Stimulated activated CD4-positive, alpha-beta T cell treated with anti-CD3 and anti-CD28 coated beads, Interleukin-12 subunit alpha, Interleukin-12 subunit beta, amount 100 ng/mL, for 48 hours (primary cell): Measurements from ENCODE around the gene CCBE1.

ENCODE experiments used
- DNase-seq, 3 donors: peaks; one replicate each; pipeline ENCODE4 v3.0.0-alpha.2; 2020; ENCODE audit warnings: low read depth in 2 of 3, low spot score in 1 of 3

The CCBE1 gene

DNA sequence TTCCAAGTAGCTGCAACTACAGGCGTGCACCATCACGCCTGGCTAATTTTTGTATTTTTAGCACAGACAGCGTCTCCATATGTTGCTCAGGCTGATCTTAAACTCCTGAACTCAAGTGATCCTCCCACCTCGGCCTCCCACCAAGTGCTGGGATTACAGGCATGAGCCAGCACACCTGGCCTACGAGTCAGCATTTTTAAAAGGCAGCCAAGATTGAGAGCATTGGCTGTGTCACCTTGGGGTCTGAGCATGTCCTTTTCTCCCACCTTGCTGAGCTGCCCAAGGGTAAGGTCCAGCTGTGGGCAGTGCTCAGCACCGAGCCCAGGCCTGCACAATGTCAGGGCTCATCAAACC lies 195.3 kb downstream of the CCBE1 start:
- DNase-seq: no peak

DNA sequence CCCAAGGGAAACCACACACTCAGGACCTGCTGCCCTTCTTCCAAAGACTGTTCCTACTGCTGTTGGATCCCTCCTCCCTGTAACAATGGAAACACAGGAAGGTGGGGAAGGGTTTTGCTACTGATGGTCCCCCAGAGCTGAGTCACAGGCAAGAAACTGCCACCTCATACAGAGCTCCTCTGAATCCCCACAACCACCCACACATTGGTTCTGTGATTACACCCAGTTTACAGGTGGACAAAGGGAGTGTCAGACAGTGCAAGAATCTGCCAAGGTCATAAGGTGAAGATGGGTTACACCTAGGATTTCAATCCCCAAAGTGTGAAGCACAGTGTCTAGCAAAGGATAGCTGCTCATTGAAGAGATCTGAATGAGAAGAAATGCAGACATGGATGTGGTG lies 196.5 kb downstream of the CCBE1 start:
- no peak for DNase-seq

DNA sequence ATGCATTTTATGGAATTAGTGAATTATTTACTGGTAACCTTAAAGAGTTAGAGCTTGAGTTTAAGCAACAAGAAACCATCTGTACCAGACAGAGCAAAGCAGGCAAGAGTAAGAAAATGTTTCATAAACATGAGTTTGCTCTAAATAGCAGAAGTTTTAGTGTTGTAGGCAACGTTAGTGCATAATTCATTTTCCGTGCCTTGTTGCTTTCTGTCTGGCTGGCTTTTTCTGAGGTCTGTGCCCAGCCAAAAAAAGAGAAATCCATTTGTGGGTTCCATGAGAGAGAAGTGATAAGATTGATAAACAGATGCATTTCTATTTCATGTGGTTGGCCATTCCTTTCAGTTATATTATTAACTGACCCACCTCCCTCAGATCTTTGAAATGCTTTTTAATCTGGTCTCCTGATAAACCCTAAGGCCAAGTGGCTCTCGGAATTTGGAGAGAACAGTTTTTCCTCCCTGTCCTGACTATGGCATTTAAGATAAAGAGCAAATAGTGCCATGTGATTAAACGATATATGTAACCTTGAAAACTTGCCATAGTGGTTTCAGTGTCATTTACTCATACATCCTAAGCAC lies 198.6 kb downstream of the CCBE1 start:
- no peak for DNase-seq

DNA sequence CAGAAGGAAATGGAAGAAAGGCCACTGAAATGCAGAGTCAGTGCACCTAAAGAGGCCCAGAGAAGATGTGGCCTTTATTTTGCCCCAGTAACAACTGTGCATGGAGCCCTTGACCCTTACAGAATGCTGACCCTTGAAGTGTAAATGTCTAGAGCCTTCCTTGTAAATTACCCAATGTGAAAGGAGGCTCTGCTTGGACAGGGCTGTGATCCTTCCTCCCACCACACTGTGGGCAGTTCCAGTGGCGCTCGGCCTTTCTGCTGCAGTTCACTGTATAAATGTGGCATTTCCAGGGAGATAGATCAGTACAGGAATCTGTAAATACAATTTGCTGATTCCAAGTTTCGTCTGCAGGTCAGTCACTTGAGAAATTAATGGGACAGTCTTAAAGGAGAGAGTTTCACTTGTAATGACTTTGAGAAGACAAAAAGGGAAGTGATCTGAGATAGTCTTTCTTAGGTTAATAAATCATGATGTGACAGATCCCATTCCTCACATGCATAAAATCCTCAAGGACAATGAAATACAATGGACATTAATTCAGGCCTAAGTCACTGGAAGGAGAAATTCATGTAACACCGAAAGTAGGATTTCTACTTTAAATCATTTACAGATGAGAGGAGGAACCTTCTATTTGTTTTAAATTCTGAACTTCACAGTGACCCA lies 204.3 kb downstream of the CCBE1 start:
- no peak for DNase-seq

DNA sequence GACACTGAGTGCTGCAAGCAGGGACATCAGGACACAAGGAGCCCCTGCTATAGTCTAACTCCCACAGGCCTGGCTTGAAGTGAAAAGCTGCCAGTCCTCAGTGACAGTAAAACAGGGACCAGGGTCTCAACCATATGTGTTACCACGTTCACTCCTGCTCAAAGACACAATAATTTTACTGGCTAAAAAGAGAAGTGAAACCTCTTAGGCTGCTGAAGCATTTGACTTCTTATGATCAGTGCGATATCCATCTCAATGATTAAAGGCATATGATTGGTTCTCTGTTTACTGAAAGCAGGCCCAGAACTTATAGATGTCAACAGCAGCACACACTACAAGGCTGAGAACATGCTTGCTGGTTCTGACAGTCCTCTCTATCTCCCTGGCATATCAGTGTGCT lies 208.3 kb downstream of the CCBE1 start:
- no peak for DNase-seq

DNA sequence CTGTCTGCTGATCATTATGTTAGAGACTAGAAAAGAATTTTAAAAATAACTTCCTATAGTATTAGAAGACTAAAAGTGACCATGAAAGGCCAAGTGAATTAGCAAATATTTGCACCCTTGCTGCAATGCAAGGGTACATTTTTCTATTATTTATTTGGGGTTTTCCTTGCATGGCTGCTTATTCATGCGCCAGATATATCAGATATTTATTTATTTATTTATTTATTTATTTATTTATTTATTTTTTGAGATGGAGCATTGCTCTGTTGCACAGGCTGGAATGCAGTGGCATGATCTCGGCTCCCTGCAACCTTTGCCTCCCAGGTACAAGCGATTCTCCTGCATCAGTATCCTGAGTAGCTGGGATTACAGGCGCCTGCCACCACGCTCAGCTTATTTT lies 211.8 kb downstream of the CCBE1 start:
- DNase-seq: no peak

DNA sequence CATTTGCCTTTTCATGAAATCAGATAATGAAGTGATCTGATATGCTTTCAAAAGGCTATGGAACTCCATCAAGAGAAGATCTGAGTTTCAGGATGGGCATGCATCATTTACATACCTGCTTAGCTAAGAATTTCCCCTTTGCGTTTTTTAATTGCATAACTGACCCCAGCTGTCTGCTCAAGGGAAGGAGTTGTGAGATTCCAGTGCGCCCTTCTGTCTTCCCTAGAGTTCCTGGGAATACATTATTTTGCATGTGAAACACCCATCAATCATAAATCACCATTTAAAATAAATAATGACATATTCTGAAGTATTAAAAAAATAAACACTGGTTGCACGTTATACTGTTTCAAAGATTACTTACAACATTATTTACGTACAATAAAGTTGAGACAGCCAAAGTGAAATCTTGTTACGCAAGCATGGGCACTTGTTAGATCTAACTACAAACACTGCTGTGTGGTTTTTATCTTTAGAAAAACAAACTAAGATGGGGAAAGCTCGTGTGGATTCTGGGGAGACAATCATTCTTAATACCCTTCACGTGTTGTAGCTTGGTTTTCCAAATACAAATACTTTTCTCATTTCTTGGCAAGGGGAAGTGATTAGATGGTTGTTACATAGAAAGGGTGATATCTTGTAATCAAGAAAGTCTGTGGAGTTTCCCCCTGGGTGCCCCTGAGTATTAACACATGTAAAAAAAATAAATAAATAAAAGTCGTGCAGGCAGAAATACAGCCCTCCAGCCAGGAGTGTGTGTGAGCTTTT lies 212.5 kb downstream of the CCBE1 start:
- DNase-seq: no peak

DNA sequence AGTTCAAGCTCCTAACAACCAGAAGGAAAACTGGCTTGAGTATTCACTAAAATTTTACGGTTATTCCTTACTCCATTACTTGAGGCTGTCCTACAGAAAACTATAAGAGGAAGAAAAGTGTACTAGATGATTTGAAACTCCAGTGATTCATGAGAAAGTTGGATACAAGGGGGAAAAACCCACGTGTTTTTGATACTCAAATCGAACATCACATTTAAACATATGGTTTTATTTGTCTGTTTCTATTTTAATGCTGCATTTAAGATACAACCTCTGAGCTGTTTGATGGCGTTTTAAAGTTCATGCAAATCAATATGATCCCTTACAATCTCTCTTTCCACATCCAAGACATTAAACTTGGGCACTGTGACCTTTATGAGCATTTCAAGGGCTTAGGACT lies 213.1 kb downstream of the CCBE1 start:
- DNase-seq: no peak

DNA sequence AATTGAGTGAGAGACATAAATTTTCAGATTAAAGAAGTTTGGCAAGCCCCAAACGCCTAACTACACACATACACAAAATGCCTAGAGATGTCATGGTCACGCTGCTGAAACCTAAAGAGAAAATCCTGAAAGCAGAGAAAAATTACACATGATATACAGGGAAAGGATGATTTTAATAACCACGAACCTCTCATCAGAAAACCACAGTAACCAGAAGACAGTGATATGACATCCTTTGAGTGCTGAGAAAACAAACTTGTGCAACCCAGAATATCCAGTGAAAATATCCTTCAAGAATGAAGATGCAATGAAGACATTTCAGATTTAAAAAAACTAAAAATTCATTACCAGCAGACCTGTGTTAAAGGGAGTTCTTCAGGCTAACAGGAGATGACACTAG lies 215.8 kb downstream of the CCBE1 start:
- DNase-seq: no peak

DNA sequence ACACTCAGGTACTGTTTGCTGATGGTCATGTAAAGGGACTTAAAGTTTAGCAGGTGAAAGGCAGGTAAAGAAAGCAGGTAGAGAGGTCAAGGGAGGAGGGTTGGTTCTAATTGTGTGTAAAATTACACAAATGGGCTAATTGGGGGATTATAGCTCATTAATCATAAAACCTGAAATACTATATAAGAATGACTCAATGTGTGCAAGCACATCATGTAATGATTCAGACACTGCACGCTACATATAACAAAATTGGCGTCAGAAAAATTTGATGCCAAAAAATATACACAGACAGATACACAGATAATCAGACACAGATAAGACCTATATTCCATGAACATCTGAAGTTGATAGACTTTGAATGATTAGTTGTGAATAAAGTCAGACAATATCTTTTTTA lies 217.4 kb downstream of the CCBE1 start:
- no peak for DNase-seq

DNA sequence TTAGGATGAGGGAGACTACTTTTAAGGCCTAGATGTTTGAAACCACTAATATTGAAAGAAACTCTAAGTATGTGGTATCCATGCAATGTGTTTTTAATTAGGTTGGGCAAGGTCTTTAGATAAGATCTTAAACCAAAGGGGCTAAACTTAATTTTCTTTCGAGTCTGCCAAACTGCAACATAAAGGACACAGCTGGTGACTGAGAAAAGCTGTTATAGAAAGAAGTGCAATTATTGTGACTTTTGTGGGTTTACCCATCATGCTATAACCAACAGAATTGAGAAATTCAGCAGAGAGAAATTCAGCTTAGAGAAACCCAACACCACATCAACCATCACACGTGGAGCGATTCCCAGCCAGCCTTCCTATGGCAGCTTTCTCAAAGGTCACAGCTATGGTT lies 218.6 kb downstream of the CCBE1 start:
- DNase-seq: no peak

DNA sequence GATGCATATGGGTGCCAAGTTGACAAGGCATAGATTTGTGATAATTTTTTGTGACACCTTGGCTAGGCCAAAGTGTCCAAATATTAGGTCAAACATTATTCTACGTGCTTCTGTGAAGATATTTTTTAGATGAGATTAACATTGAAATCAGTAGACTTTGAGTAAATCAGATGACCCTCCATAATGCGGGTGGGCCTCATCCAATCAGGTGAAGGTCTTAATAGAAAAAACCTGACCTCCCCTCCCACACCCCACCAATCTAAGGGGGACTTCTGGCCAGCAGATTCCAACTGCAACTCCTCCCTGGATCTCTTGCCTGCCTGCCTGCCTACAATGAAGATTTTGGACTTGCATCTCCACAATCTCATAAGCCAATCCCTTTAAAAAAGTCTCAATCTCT lies 219.4 kb downstream of the CCBE1 start:
- DNase-seq: no peak

DNA sequence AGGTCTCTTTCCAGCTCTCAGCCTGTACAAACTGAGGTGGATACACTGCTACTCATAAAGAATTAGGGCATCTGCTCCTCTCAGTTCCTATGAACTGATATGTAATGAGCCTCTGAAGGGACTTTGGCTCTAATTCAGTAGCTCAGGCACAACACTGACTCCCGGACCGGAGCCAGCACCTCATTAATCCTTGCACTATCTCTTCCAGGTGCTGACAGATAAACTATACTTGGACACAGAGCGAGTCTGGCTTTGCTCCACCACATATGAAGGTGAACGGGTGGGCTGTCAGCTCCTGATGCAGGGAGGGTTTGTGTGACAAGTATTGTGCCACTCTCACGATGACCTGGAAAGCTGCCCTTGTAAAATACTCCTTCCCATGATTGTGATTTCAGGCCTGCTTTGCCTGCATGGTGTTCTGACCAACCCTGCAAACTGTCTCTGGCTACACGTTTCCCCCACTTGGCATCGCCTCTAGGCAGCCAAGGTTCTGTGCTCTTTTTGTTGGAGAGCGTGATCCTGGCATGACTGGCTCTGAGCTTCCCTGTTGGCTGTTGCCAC lies 226.6 kb downstream of the CCBE1 start:
- DNase-seq: no peak

DNA sequence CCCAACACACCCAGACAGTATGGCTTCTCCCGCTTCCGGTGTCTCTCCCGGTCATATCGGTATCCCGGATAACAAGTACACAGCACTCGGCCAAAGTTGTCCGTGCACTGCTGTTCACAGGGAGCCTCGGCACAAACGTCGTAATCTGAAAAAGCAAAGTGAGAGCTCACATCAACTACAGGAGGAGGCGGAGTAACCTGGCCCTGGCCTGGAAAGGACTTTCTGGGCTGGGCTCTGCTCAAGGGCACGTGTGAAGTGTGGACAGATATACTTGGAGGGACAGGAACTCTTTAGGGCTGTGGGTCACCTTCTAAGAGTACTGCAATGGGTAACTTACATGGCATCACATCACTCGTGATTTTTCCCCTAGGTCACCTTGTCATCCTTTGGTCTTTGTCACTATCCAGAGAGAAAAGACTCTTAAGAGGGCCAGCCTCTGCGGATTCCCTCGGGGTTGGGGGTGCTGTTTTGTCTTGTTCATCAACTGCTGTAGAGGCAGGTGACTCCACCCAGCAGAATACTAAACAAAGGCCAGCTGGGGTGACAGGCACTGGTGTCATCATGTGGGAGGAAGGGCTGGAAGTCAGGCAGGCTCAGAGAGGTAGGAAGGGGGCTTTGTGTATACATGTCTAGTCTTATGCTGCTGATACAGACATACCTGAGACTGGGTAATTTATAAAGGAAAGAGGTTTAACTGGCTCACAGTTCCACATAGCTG lies 227.6 kb downstream of the CCBE1 start:
- DNase-seq: no peak

DNA sequence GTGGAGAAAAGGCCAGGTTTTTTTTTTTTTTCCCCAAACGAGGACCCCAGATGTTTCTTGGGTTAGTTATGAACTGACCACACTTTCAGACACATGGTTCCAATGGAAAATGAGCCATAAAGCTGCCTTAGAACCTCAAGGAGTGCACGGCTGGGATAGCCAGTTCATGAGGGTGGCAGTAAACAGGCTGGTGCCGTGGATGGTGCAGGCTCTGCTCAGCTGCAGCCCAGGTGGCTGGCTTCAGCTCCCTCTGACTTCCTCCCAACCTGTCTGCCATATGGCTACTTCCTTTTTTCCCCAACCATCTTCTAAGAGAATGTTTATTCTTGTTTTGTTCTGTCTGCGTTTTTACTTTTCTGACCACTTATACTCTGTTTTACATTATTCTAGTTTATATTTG lies 228.4 kb downstream of the CCBE1 start:
- no peak for DNase-seq

DNA sequence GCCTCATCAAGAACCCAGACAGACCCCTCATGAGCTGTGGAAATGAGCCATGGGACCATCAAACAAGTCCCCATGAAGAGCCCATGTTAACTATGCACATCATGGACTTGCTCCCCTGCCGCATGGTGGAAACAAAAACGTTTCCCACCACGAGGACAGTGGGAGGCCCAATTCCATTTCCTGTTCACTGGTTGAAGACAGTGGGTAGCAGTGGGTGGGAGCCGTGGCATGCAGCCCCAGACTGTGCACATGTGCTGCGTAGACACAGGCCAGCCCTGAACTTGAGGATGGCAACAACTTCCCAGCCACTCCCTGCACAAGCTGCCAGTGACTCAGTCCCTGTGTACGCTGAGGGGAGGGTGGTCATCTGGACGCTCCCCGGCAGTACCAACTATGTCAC lies 229.7 kb downstream of the CCBE1 start:
- no peak for DNase-seq

DNA sequence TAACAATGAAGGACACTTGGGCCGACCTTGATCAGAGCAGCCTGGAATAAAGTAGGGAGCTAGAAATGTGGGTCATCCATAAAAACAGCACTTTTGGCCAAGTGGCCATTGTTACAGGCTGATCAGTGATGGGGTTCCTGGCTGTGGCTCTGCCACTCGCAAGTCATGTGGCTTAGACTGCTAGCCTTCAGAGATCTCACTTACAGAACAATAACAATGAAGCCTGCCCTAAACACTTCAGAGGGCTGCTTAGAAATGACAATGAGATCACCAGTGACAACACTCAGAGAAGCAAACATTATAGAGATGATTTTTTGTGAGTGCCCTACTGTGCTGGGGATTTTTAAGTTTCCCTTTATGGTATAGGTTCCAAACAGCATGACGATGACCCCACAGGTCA lies 230.2 kb downstream of the CCBE1 start:
- DNase-seq: no peak

DNA sequence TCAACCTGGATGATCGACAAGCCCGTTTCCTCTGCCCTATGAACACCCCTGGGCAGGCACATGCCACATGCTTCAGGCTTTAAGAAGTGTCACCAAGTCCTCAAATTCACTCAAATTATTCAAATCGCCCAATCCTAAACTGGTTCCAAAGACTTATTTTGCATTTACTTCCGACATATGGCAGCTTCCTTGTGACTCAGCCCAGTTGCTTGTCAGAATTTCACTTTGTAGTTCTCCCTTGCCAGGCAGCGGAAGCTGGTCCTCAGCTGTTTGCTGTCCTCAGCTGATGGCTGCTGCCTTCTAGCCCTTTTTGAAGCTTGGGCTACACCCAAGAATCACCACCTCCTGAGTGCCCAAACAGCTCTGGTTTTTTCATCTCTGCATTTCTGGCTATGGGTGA lies 232.7 kb downstream of the CCBE1 start:
- DNase-seq: no peak

DNA sequence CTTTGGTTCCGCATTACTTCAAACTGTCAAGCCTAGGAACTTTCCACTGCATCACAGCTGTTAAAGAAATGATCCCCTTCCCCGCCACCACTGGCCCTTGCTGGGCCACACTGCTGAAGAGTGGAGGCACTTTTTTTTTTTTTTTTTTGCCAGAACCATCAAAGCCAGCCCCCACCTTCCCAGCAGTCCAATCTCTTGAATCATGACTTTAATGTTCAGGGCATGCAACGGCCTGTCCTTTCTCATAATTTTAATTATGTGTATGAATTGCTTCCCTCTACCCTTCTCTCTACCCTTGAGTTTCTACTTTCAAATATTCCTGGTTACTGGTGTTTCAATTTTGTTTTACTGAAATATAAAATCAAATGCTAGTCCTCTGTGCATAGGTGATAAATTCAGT lies 236.1 kb downstream of the CCBE1 start:
- DNase-seq: no peak

DNA sequence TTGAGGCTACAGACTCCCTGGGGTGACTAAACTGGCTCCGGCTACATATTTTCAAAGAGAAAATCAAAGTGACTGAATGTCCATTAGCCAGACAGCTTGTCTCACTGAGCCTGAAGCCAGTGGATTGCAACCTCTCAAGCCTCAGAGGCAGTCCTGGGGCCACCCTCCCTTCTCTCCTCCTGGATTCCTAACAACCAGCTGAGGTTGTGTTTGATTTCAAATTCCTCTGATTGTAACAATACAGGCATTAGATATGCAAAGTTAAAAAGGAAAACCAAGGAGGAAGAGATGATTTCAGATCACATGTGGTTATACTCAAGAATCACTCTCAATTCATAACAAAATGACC lies 237.2 kb downstream of the CCBE1 start:
- no peak for DNase-seq

DNA sequence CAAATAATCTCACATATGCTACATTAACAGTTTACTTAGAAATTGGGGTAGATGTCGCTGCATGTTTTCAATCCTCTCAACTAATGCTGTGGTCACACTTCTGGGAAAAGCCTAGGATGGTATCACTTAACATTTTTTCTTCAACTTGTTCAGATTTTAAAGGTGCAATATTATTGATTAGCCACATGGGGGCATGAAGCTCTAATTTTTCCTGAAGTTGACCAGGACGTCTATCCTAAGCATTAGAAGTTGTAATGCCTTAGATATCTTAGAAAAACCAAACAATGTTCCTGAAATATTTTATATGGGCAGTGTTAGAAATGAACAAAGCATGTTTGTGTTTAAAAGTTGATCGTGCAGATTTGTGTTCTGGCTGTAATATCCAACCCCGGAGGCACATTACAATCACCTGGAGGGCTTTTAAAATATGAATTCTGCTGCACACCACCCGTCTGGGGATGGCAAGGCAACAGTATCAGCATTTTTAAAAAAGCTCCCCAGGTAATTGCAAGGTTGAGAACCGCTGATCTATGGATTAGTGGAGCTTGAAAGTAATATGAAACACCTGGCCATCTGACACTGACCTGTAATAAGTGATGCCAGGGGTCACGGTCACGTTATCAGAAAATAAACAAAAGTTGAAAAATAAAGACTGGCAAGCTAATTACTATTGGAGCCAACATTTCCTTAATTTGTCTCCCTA lies 237.7 kb downstream of the CCBE1 start:
- no peak for DNase-seq
